ENCODE data around the gene CDT1.
A peak's percentile ranks its signal among the peaks of the same experiment; 100 is the strongest.

The CDT1 gene

GRCh38 chr16:88830783-88831182, 27.2 kb downstream of the CDT1 start:
- peaks cover 14 to 74% (median 42%) of the 10 kb centered on the region in 3 donors for H3K36me3 ChIP-seq
- intact Hi-C loops (cut with DNase I; ENCODE audit: low total_unique reads), result no loop called here
- no peak overlapping the region for H3K4me3 ChIP-seq
- no peak for TF ChIP-seq CTCF (IDR thresholded peaks at IDR 0.05)
- H3K9me3 ChIP-seq, result no peaks in the 10 kb centered on the region
- no peak overlapping the region for H3K27ac ChIP-seq
- DNase-seq, result no peak
- no peaks in the 10 kb centered on the region for H3K27me3 ChIP-seq
- H3K4me1 ChIP-seq, result no peaks in the 10 kb centered on the region

DNA sequence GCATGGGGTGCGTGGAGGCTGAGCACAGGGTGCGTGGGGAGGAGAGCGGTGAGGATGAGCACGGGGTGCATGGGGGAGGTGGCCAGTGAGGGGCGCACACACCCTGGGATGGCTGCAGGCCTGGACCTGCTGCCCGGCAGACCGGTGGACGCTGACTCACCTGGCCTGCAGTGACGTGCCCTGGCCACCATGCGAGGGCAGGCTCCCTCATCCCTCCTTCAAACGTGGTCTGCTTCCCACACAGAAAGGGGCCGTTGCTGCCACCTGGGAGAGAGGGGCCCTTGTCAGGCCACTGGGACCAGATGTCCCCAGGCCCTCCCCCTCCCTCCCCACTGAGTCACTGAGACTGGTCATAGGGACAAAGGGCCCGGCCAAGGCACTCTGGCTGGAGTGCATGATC, 28.2 kb downstream of the CDT1 start:
- H3K36me3 ChIP-seq, result peaks cover 14 to 69% (median 40%) of the 10 kb centered on the region in 3 donors
- no peaks in the 10 kb centered on the region for H3K9me3 ChIP-seq

GRCh38 chr16:88833086-88833485, 29.5 kb downstream of the CDT1 start:
- DNase-seq, result no peak
- H3K27ac ChIP-seq, result no peak overlapping the region
- intact Hi-C loops (cut with DNase I; ENCODE audit: low total_unique reads), result no loop called here
- no peaks in the 10 kb centered on the region for H3K9me3 ChIP-seq
- H3K27me3 ChIP-seq, result no peaks in the 10 kb centered on the region
- no peaks in the 10 kb centered on the region for H3K4me1 ChIP-seq
- TF ChIP-seq CTCF (IDR thresholded peaks at IDR 0.05), result no peak
- peaks cover 11 to 69% (median 33%) of the 10 kb centered on the region in 3 donors for H3K36me3 ChIP-seq
- no peak overlapping the region for H3K4me3 ChIP-seq

More for the DNA sequence above, 28.2 kb downstream of the CDT1 start:
- no peak for TF ChIP-seq CTCF (IDR thresholded peaks at IDR 0.05)
- Histone ChIP-seq H3K27me3 (no peaks in the 10 kb centered on the region), H3K4me3 (no peak overlapping the region), H3K4me1 (no peaks in the 10 kb centered on the region), H3K27ac (no peak overlapping the region)
- no peak for DNase-seq
- intact Hi-C loops (cut with DNase I; ENCODE audit: low total_unique reads), result no loop called here

DNA sequence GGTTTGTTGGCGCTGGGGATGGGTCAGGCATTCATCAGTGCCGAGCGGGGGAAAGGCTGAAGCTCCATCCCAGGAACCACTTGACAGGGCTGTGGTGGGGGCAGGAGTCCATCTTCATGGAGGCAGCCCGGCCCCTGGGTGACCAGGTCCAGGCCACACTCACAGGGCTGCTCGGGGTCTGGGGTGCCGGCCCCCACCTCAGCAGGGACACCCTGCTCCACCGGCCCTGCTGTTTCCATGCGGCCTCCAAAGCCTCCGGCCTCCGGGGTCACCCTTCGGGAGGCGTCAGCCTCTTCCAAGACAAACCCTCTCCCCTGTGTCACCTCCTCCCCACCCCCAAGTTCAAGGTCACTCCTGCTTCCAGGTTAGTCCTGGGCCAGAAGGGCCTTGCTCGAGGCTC, 31.1 kb downstream of the CDT1 start:
- Histone ChIP-seq H3K27ac (no peak overlapping the region), H3K27me3 (no peaks in the 10 kb centered on the region), H3K4me3 (no peak overlapping the region), H3K4me1 (no peaks in the 10 kb centered on the region), H3K9me3 (no peaks in the 10 kb centered on the region), H3K36me3 (peaks cover 12 to 69% (median 42%) of the 10 kb centered on the region in 3 donors)
- no peak for TF ChIP-seq CTCF (IDR thresholded peaks at IDR 0.05)
- DNase-seq, result no peak
- intact Hi-C loops (cut with DNase I; ENCODE audit: low total_unique reads), result no loop called here

DNA sequence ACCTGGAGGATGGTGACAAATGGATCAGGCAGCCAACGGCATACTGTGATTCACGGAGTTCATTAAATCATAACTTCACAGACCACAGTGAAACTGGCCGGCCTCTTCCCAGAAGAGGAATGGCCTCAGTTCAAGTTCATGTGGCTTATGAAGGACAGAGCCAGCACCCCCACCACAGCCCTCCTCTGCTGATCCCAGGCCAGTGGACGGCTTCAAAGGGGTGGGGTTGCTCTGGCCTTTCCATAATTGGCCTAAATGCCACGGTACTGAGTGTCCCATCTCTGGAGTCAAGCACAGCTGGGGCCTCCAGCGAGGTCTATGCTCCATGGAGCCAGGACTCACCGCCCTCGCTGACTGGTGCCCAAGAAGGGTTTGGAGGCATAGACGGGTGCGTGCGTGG, 31.8 kb downstream of the CDT1 start:
- H3K4me1 ChIP-seq, result no peaks in the 10 kb centered on the region
- TF ChIP-seq CTCF (IDR thresholded peaks at IDR 0.05), result no peak
- no peaks in the 10 kb centered on the region for H3K27me3 ChIP-seq
- intact Hi-C loops (cut with DNase I; ENCODE audit: low total_unique reads), result no loop called here
- no peak overlapping the region for H3K4me3 ChIP-seq
- peak; percentile 80 to 83 for DNase-seq
- no peaks in the 10 kb centered on the region for H3K9me3 ChIP-seq
- H3K27ac ChIP-seq, result no peak overlapping the region
- peaks cover 19 to 69% (median 47%) of the 10 kb centered on the region in 3 donors for H3K36me3 ChIP-seq

- Histone ChIP-seq H3K36me3 (peaks cover 24 to 69% (median 47%) of the 10 kb centered on the region in 3 donors), H3K27ac (no peak overlapping the region), H3K27me3 (no peaks in the 10 kb centered on the region), H3K9me3 (no peaks in the 10 kb centered on the region), H3K4me1 (no peaks in the 10 kb centered on the region), H3K4me3 (no peak overlapping the region)
- intact Hi-C loops (cut with DNase I; ENCODE audit: low total_unique reads), result no loop called here
- DNase-seq, result no peak
- TF ChIP-seq CTCF (IDR thresholded peaks at IDR 0.05), result no peak
Observed at GRCh38 chr16:88835818-88836217, 32.2 kb downstream of the CDT1 start.

All from tibial artery (tissue), 4 donors.